SK-N-SH (cell line): ENCODE results near the gene MED29. TPM values are rescaled to one million over a fixed set of nuclear protein-coding genes. Genes with fewer than 3 reads are reported as not detected.

ENCODE experiments used
- ELF1 ChIP-seq: IDR thresholded peaks from 2 replicates; pipeline ENCODE4 v1.4.0; 2012
- EP300 ChIP-seq, 2 experiments: IDR thresholded peaks; 2 replicates each; pipeline versions ENCODE4 v1.4.0 to v1.6.1; 2012; ENCODE audit warnings: borderline replicate concordance in 1 of 2, low read depth in 1 of 2, low read length in 1 of 2
- EZH2phosphoT487 ChIP-seq: fragments of 200-600 bp; sonication (generic); IDR thresholded peaks from 2 replicates; pipeline ENCODE4 v1.6.1; 2017; ENCODE audit warnings: low read depth, mixed run types, mild to moderate bottlenecking, antibody characterized with exemption, moderate library complexity, borderline replicate concordance
- FOXJ3 ChIP-seq: sonication (generic); formaldehyde crosslinking; IDR thresholded peaks from 2 replicates; pipeline ENCODE4 v1.5.1; 2020; ENCODE audit warnings: mild to moderate bottlenecking, missing genetic modification reagents
- FOXM1 ChIP-seq: IDR thresholded peaks from 2 replicates; pipeline ENCODE4 v1.4.0; 2012; ENCODE audit warnings: low read depth, mild to moderate bottlenecking
- GABPA ChIP-seq: IDR thresholded peaks from 2 replicates; pipeline ENCODE4 v1.4.0; 2012; ENCODE audit warnings: low read depth, mild to moderate bottlenecking
- IRF3 ChIP-seq: fragments of 150-350 bp; IDR thresholded peaks from 2 replicates; pipeline ENCODE4 v1.6.1; 2016; ENCODE audit warnings: mild to moderate bottlenecking, low read depth, low read length
- MAX ChIP-seq: IDR thresholded peaks from 2 replicates; pipeline ENCODE4 v1.4.0; 2012; ENCODE audit warnings: low read depth
- PBX3 ChIP-seq: IDR thresholded peaks from 2 replicates; pipeline ENCODE4; 2012
- RAD21 ChIP-seq: IDR thresholded peaks from 2 replicates; pipeline ENCODE4 v1.6.1; 2012; ENCODE audit warnings: mild to moderate bottlenecking, low read length
- REST ChIP-seq: IDR thresholded peaks from 2 replicates; pipeline ENCODE4 v1.6.1; 2012; ENCODE audit warnings: mild to moderate bottlenecking, low read depth, low read length, moderate library complexity
- RFX5 ChIP-seq: IDR thresholded peaks from 2 replicates; pipeline ENCODE4 v1.6.1; 2012; ENCODE audit warnings: mild to moderate bottlenecking, improper control_type of control experiment, low read length
- RXRA ChIP-seq: IDR thresholded peaks from 2 replicates; pipeline ENCODE4 v1.4.0; 2012; ENCODE audit warnings: low read depth, mild to moderate bottlenecking, borderline replicate concordance
- SMC3 ChIP-seq: IDR thresholded peaks from 2 replicates; pipeline ENCODE4 v1.6.1; 2012; ENCODE audit warnings: low read depth, low read length, improper control_type of control experiment
- TAF1 ChIP-seq: IDR thresholded peaks from 2 replicates; pipeline ENCODE4 v1.6.1; 2012; ENCODE audit warnings: low read depth, mild to moderate bottlenecking, low read length, moderate library complexity, borderline replicate concordance
- TEAD4 ChIP-seq: IDR thresholded peaks from 2 replicates; pipeline ENCODE4 v1.4.0; 2012; ENCODE audit warnings: mild to moderate bottlenecking, borderline replicate concordance; ENCODE audit not compliant: insufficient read depth
- USF1 ChIP-seq: IDR thresholded peaks from 2 replicates; pipeline ENCODE4 v1.4.0; 2012; ENCODE audit warnings: low read depth, borderline replicate concordance
- polyA plus RNA-seq, 3 experiments: library from polyadenylated mRNA; depleted of rRNA; stranded (reverse); fragments of >200 nt; gene quantifications; 2 replicates each; pipeline ENCODE4 v1.2.3, GENCODE V29; 2012

MED29 gene
- polyA plus RNA-seq, 1 of the 3 experiments (the other 2 are of a cell fraction): 32.0 TPM

GRCh38 chr19:39445196-39446111, 54.3 kb downstream of the MED29 start, which contains the start of gene SUPT5H (continued):
- TF ChIP-seq MAX (peak; percentile 95), FOXM1 (no peak), RAD21 (no peak), FOXJ3 (CRISPR knock-in tag) (peak; percentile 51; the same call in 1 of the 2 replicates), EP300 (IDR thresholded peaks at IDR 0.05; ENCODE audit: borderline replicate concordance in 1 of 2, low read depth in 1 of 2, low read length in 1 of 2) (no peak), SMC3 (no peak), USF1 (no peak; the same call in 1 of the 2 replicates), PBX3 (no peak), TAF1 (peak; percentile 93), REST (peak; percentile 48; the same call in 1 of the 2 replicates), TEAD4 (no peak), RXRA (no peak), EZH2phosphoT487 (no peak), IRF3 (no peak), ELF1 (peak; percentile 91), GABPA (peak; percentile 88), RFX5 (no peak)
